HEK293 (cell line): ENCODE data around the gene TLL2.

Experiments
- CTCF ChIA-PET: fragments of 350-600 bp; formaldehyde crosslinking; extraction: SDS; loops from one replicate; lab custom pipeline; 2021; ENCODE audit warnings: antibody characterized with exemption; lab: Yijun Ruan, JAX
- POLR2A ChIA-PET: fragments of 300-600 bp; formaldehyde crosslinking; extraction: SDS; loops from one replicate; lab custom pipeline; 2020; ENCODE audit warnings: antibody characterized with exemption, inconsistent platforms; lab: Yijun Ruan, JAX
- H3K27ac ChIP-seq: fragments of 200-500 bp; sonication (Bioruptor generic); 2 replicates; pipeline ENCODE4 v1.5.1; 2014; ENCODE audit warnings: low read depth, low read length, control low read depth, inconsistent platforms; ENCODE audit errors: extremely low read depth
- H3K36me3 ChIP-seq, 2 experiments: fragments of 200-500 bp in 1 of 2; sonication (Bioruptor generic) in 1 of 2; 1 replicate in 1 of 2; 2 replicates in 1 of 2; pipeline ENCODE4 v1.5.1; 2014 to 2017; ENCODE audit warnings: inconsistent platforms in 2 of 2, low read length in 2 of 2; ENCODE audit not compliant: control insufficient read depth in 2 of 2, insufficient read depth in 1 of 2
- H3K4me1 ChIP-seq: fragments of 200-500 bp; sonication (Bioruptor generic); 2 replicates; pipeline ENCODE4 v1.5.1; 2014; ENCODE audit warnings: mild to moderate bottlenecking, low read length, inconsistent platforms; ENCODE audit not compliant: control insufficient read depth, insufficient read depth
- H3K4me3 ChIP-seq: 2 replicates; pipeline ENCODE4 v1.5.1; 2011; ENCODE audit warnings: low read depth, mild to moderate bottlenecking, control low read depth, low read length, moderate library complexity
- H3K9me3 ChIP-seq: fragments of 200-500 bp; sonication (Bioruptor generic); 2 replicates; pipeline ENCODE4 v1.5.1; 2014; ENCODE audit warnings: low read depth, low read length, inconsistent platforms; ENCODE audit not compliant: control insufficient read depth, insufficient read depth
- GLIS1 ChIP-seq: fragments of 450-650 bp; formaldehyde crosslinking; IDR thresholded peaks from 2 replicates; pipeline ENCODE4 v1.5.1; 2016; ENCODE audit warnings: missing biosample characterization, missing genetic modification characterization
- IKZF3 ChIP-seq: fragments of 450-650 bp; IDR thresholded peaks from 2 replicates; pipeline ENCODE4 v1.5.0; 2018; ENCODE audit warnings: missing biosample characterization, mild to moderate bottlenecking, missing genetic modification characterization, moderate library complexity
- MEIS1 ChIP-seq: sonication (generic); formaldehyde crosslinking; IDR thresholded peaks from 2 replicates; pipeline ENCODE4 v1.8.1; 2022; ENCODE audit warnings: missing genetic modification reagents, mild to moderate bottlenecking, borderline replicate concordance
- SALL2 ChIP-seq: fragments of 450-650 bp; formaldehyde crosslinking; IDR thresholded peaks from 2 replicates; pipeline ENCODE4 v1.5.0; 2017; ENCODE audit warnings: missing biosample characterization, mild to moderate bottlenecking, missing genetic modification characterization, borderline replicate concordance
- SCRT1 ChIP-seq: fragments of 450-650 bp; formaldehyde crosslinking; IDR thresholded peaks from 2 replicates; pipeline ENCODE4 v1.5.1; 2016; ENCODE audit warnings: missing biosample characterization, missing genetic modification characterization, borderline replicate concordance
- SETDB1 ChIP-seq: IDR thresholded peaks from one replicate; pipeline ENCODE4 v1.6.1; 2017; ENCODE audit warnings: mild to moderate bottlenecking, low read length, moderate library complexity, mixed read lengths; ENCODE audit not compliant: insufficient read length
- YY2 ChIP-seq: fragments of 450-650 bp; formaldehyde crosslinking; IDR thresholded peaks from 2 replicates; pipeline ENCODE4 v1.5.1; 2016; ENCODE audit warnings: missing biosample characterization, missing genetic modification characterization
- ZNF140 ChIP-seq: fragments of 450-650 bp; formaldehyde crosslinking; IDR thresholded peaks from 2 replicates; pipeline ENCODE4 v1.5.1; 2016; ENCODE audit warnings: missing biosample characterization, missing genetic modification characterization
- ZNF184 ChIP-seq: fragments of 450-650 bp; IDR thresholded peaks from 2 replicates; pipeline ENCODE4 v1.5.1; 2018; ENCODE audit warnings: missing biosample characterization, mild to moderate bottlenecking, missing genetic modification characterization
- ZNF341 ChIP-seq: fragments of 450-650 bp; formaldehyde crosslinking; IDR thresholded peaks from 2 replicates; pipeline ENCODE4; 2016; ENCODE audit warnings: low read depth, missing biosample characterization, missing genetic modification characterization
- ZNF394 ChIP-seq: fragments of 450-650 bp; formaldehyde crosslinking; IDR thresholded peaks from 2 replicates; pipeline ENCODE4 v1.5.1; 2016; ENCODE audit warnings: missing biosample characterization, missing genetic modification characterization, mild to moderate bottlenecking, moderate library complexity, borderline replicate concordance
- ZNF510 ChIP-seq: fragments of 450-650 bp; formaldehyde crosslinking; IDR thresholded peaks from 2 replicates; pipeline ENCODE4 v1.5.1; 2018; ENCODE audit warnings: mild to moderate bottlenecking, missing genetic modification characterization, missing biosample characterization; ENCODE audit not compliant: insufficient replicate concordance
- ZNF548 ChIP-seq: fragments of 450-650 bp; formaldehyde crosslinking; IDR thresholded peaks from 2 replicates; pipeline ENCODE4 v1.5.1; 2016; ENCODE audit warnings: missing biosample characterization, missing genetic modification characterization
- ZNF561 ChIP-seq: fragments of 450-650 bp; IDR thresholded peaks from 2 replicates; pipeline ENCODE4 v1.5.1; 2018; ENCODE audit warnings: missing biosample characterization, missing genetic modification characterization, borderline replicate concordance
- ZNF610 ChIP-seq: fragments of 450-650 bp; formaldehyde crosslinking; IDR thresholded peaks from 2 replicates; pipeline ENCODE4 v1.5.1; 2016; ENCODE audit warnings: missing biosample characterization, missing genetic modification characterization, borderline replicate concordance
- ZNF629 ChIP-seq: fragments of 450-650 bp; formaldehyde crosslinking; IDR thresholded peaks from 2 replicates; pipeline ENCODE4 v1.5.1; 2017; ENCODE audit warnings: missing biosample characterization, missing genetic modification characterization
- ZNF654 ChIP-seq: fragments of 450-650 bp; formaldehyde crosslinking; IDR thresholded peaks from 2 replicates; pipeline ENCODE4 v1.5.1; 2016; ENCODE audit warnings: low read depth, missing biosample characterization, missing genetic modification characterization
- ZNF670 ChIP-seq: fragments of 450-650 bp; formaldehyde crosslinking; IDR thresholded peaks from 2 replicates; pipeline ENCODE4 v1.5.1; 2016; ENCODE audit warnings: missing biosample characterization, missing genetic modification characterization, low read depth
- ZNF76 ChIP-seq: fragments of 450-650 bp; formaldehyde crosslinking; IDR thresholded peaks from 2 replicates; pipeline ENCODE4; 2016; ENCODE audit warnings: low read depth, missing biosample characterization, missing genetic modification characterization, borderline replicate concordance
- TF ChIP-seq, protein P1 (sequence below): fragments of 450-650 bp; formaldehyde crosslinking; IDR thresholded peaks from 2 replicates; pipeline ENCODE4 v1.5.1; 2017; ENCODE audit warnings: missing biosample characterization, missing genetic modification characterization
- TF ChIP-seq, protein P2 (sequence below): fragments of 450-650 bp; formaldehyde crosslinking; IDR thresholded peaks from 2 replicates; pipeline ENCODE4 v1.5.1; 2016; ENCODE audit warnings: missing biosample characterization, missing genetic modification characterization
- TF ChIP-seq, protein P3 (sequence below): fragments of 450-650 bp; formaldehyde crosslinking; IDR thresholded peaks from 2 replicates; pipeline ENCODE4 v1.5.1; 2016; ENCODE audit warnings: missing biosample characterization, missing genetic modification characterization
- TF ChIP-seq, protein P4 (sequence below): fragments of 450-650 bp; formaldehyde crosslinking; IDR thresholded peaks from 2 replicates; pipeline ENCODE4 v1.5.1; 2016; ENCODE audit warnings: missing biosample characterization, missing genetic modification characterization
- TF ChIP-seq, protein P5 (sequence below): fragments of 450-650 bp; formaldehyde crosslinking; IDR thresholded peaks from 2 replicates; pipeline ENCODE4; 2016; ENCODE audit warnings: missing biosample characterization, missing genetic modification characterization

TLL2 gene

DNA sequence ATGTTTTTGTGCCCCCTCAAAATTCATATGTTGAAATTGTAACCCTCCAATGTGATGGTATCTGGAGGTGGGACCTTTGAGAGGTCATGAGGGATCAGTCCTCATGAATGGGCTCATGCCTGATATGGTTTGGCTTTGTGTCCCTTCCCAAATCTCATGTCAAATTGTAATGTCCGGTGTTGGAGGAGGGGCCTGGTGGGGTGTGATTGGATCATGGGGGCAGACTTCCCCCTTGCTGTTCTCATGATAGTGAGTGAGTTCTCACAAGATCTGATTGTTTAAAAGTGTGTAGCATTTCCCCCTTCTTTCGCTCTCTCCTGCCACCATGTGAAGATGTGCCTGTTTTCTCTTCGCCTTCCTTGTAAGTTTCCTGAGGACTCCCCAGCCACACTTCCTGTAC lies 53.4 kb downstream of the TLL2 start (continued):
- TF ChIP-seq ZNF184 (no peak), ZNF76 (tag by site-specific recombination) (no peak), IKZF3 (no peak), ZNF561 (tag by site-specific recombination) (no peak), SETDB1 (no peak), ZNF629 (no peak)
- TF ChIP-seq, protein P1, sequence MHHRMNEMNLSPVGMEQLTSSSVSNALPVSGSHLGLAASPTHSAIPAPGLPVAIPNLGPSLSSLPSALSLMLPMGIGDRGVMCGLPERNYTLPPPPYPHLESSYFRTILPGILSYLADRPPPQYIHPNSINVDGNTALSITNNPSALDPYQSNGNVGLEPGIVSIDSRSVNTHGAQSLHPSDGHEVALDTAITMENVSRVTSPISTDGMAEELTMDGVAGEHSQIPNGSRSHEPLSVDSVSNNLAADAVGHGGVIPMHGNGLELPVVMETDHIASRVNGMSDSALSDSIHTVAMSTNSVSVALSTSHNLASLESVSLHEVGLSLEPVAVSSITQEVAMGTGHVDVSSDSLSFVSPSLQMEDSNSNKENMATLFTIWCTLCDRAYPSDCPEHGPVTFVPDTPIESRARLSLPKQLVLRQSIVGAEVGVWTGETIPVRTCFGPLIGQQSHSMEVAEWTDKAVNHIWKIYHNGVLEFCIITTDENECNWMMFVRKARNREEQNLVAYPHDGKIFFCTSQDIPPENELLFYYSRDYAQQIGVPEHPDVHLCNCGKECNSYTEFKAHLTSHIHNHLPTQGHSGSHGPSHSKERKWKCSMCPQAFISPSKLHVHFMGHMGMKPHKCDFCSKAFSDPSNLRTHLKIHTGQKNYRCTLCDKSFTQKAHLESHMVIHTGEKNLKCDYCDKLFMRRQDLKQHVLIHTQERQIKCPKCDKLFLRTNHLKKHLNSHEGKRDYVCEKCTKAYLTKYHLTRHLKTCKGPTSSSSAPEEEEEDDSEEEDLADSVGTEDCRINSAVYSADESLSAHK, result no peak
- TF ChIP-seq, protein P2, sequence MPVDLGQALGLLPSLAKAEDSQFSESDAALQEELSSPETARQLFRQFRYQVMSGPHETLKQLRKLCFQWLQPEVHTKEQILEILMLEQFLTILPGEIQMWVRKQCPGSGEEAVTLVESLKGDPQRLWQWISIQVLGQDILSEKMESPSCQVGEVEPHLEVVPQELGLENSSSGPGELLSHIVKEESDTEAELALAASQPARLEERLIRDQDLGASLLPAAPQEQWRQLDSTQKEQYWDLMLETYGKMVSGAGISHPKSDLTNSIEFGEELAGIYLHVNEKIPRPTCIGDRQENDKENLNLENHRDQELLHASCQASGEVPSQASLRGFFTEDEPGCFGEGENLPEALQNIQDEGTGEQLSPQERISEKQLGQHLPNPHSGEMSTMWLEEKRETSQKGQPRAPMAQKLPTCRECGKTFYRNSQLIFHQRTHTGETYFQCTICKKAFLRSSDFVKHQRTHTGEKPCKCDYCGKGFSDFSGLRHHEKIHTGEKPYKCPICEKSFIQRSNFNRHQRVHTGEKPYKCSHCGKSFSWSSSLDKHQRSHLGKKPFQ (tag by site-specific recombination), result no peak

DNA sequence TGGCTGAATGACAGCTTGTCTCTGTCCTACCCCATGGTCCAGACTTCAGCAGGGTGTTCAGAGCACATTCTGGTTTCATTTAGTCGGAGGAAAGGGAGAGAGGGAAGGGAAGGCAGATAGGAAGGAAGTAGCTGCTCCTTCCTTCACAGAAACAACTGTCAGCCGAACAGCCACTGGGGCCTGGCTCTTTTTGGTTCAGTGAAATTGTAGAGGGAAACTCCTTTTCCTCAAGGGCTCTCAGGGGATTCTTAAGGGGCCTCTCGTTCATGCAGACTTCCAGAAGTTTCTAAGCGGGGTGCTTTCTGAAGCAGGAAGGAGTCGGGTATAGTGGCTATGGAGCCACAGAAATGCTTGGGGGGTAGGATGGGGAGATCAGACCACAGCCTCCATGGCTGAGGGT lies 56.4 kb downstream of the TLL2 start:
- TF ChIP-seq, protein P3, sequence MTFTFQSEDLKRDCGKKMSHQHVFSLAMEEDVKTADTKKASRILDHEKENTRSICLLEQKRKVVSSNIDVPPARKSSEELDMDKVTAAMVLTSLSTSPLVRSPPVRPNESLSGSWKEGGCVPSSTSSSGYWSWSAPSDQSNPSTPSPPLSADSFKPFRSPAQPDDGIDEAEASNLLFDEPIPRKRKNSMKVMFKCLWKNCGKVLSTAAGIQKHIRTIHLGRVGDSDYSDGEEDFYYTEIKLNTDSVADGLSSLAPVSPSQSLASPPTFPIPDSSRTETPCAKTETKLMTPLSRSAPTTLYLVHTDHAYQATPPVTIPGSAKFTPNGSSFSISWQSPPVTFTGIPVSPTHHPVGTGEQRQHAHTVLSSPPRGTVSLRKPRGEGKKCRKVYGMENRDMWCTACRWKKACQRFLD (tag by site-specific recombination), result no peak
- TF ChIP-seq ZNF548, result no peak
- TF ChIP-seq SCRT1 (tag by site-specific recombination), result no peak
- no peak for TF ChIP-seq ZNF610 (tag by site-specific recombination)
- TF ChIP-seq ZNF670, result no peak
- TF ChIP-seq SALL2, result no peak
- TF ChIP-seq, protein P4, sequence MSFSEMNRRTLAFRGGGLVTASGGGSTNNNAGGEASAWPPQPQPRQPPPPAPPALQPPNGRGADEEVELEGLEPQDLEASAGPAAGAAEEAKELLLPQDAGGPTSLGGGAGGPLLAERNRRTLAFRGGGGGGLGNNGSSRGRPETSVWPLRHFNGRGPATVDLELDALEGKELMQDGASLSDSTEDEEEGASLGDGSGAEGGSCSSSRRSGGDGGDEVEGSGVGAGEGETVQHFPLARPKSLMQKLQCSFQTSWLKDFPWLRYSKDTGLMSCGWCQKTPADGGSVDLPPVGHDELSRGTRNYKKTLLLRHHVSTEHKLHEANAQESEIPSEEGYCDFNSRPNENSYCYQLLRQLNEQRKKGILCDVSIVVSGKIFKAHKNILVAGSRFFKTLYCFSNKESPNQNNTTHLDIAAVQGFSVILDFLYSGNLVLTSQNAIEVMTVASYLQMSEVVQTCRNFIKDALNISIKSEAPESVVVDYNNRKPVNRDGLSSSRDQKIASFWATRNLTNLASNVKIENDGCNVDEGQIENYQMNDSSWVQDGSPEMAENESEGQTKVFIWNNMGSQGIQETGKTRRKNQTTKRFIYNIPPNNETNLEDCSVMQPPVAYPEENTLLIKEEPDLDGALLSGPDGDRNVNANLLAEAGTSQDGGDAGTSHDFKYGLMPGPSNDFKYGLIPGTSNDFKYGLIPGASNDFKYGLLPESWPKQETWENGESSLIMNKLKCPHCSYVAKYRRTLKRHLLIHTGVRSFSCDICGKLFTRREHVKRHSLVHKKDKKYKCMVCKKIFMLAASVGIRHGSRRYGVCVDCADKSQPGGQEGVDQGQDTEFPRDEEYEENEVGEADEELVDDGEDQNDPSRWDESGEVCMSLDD (tag by site-specific recombination), result no peak
- Histone ChIP-seq H3K27ac (no peak overlapping the region), H3K4me1 (no peaks in the 10 kb centered on the region), H3K9me3 (no peaks in the 10 kb centered on the region), H3K36me3 (no peaks in the 10 kb centered on the region), H3K4me3 (no peak overlapping the region)
- ChIA-PET POLR2A (no interaction called here), CTCF (interaction anchor here (0.6 to 2.0 kb wide), 2 partner anchors 13 to 782 kb away, joined by 4 to 7 read pairs; no protein-coding TSS in a partner anchor)

DNA sequence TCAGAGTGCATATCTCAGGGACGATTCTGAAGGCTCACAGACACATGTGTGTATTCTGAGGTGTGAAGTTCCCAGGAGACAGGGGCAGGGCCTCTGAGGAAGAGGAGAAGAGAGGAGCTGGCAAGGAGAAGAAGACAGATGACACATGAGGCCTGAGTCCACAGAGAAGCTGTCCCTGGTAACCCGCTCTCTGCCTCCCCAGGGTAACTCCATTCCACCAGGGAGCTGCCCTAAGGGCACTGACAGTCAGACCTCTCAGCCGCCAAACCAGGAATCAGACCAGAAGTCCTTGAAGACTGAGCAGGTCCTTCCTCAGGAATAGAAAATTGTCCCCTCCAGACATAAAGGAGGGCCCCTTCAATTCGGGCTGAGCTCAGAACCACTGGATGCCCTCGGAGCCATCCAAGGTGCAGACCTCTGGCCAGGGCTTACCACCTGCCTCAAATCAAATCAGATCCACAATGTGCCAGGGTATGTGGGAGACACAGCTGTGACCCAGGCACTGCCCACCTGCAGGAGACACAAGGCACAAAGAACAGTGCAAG lies 57.4 kb downstream of the TLL2 start:
- H3K9me3 ChIP-seq, result no peaks in the 10 kb centered on the region
- H3K4me3 ChIP-seq, result no peak overlapping the region
- CTCF ChIA-PET, result interaction anchor here (0.6 to 2.0 kb wide), 3 partner anchors 14 to 99 kb away, joined by 4 to 8 read pairs (median 7); no protein-coding TSS in a partner anchor
- H3K27ac ChIP-seq, result no peak overlapping the region
- POLR2A ChIA-PET, result no interaction called here
- no peaks in the 10 kb centered on the region for H3K36me3 ChIP-seq
- H3K4me1 ChIP-seq, result no peaks in the 10 kb centered on the region
- TF ChIP-seq ZNF394 (tag by site-specific recombination) (no peak), ZNF341 (tag by site-specific recombination) (no peak), MEIS1 (CRISPR knock-in tag) (no peak), ZNF510 (no peak), ZNF140 (tag by site-specific recombination) (no peak), ZNF548 (no peak), YY2 (tag by site-specific recombination) (no peak), GLIS1 (tag by site-specific recombination) (no peak), ZNF654 (tag by site-specific recombination) (no peak)
- TF ChIP-seq, protein P5, sequence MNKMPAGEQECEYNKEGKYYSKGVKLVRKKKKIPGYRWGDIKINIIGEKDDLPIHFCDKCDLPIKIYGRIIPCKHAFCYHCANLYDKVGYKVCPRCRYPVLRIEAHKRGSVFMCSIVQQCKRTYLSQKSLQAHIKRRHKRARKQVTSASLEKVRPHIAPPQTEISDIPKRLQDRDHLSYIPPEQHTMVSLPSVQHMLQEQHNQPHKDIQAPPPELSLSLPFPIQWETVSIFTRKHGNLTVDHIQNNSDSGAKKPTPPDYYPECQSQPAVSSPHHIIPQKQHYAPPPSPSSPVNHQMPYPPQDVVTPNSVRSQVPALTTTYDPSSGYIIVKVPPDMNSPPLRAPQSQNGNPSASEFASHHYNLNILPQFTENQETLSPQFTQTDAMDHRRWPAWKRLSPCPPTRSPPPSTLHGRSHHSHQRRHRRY, result no peak
